C4-2B (cell line): ENCODE data around the gene S1PR2.

Experiments used
- CTCF ChIP-seq: fragments of 450-650 bp; conservative IDR thresholded peaks from 2 replicates; pipeline ENCODE4 v1.5.1; 2017; ENCODE audit warnings: mild to moderate bottlenecking
- ZFX ChIP-seq: fragments of 450-650 bp; IDR thresholded peaks from 2 replicates; pipeline ENCODE4 v1.6.1; 2017

GRCh38 chr19:10233946-10234345 lies 2.8 kb upstream of the S1PR2 start:
- TF ChIP-seq CTCF (no peak), ZFX (no peak)
